Stimulated activated naive CD8-positive, alpha-beta T cell treated with anti-CD3 and anti-CD28 coated beads, Interleukin-15, Interleukin-2, amounts not matched to agents 100 ng/mL and 50 ng/mL, for 24 hours (primary cell): ENCODE results near the gene MIS18A.

Source experiments
- H3K27ac Mint-ChIP-seq: one replicate; pipeline ENCODE4 v1.8.0; 2021; ENCODE audit warnings: mild to moderate bottlenecking, mixed read lengths
- H3K27me3 Mint-ChIP-seq: one replicate; pipeline ENCODE4 v1.8.0; 2021; ENCODE audit warnings: mixed read lengths
- H3K36me3 Mint-ChIP-seq: one replicate; pipeline ENCODE4 v1.8.0; 2021; ENCODE audit warnings: low read depth, mixed read lengths
- H3K4me1 Mint-ChIP-seq: one replicate; pipeline ENCODE4 v1.8.0; 2021; ENCODE audit warnings: low read depth, mixed read lengths
- H3K4me3 Mint-ChIP-seq: one replicate; pipeline ENCODE4 v1.8.0; 2021; ENCODE audit warnings: mild to moderate bottlenecking, mixed read lengths
- H3K9me3 Mint-ChIP-seq: one replicate; pipeline ENCODE4 v1.8.0; 2021; ENCODE audit warnings: mixed read lengths

Gene MIS18A

GRCh38 chr21:32278518-32279376, at the start of gene MIS18A:
TSS of gene MIS18A (minus strand) at chr21:32279049. CDS start at chr21:32279014, 35 bp downstream.
- Mint-ChIP-seq H3K36me3 (peaks cover 11% of the 10 kb centered on the region), H3K27ac (peak within 1 kb of the TSS; percentile 98), H3K9me3 (no peaks in the 10 kb centered on the region), H3K4me3 (peak within 1 kb of the TSS; percentile 99), H3K4me1 (peaks cover 29% of the 10 kb centered on the region), H3K27me3 (no peaks in the 10 kb centered on the region)

- H3K4me1 Mint-ChIP-seq = peaks cover 6% of the 10 kb centered on the region
- no peak overlapping the region for H3K27ac Mint-ChIP-seq
- peaks cover 98% of the 10 kb centered on the region for H3K36me3 Mint-ChIP-seq
- H3K27me3 Mint-ChIP-seq = no peaks in the 10 kb centered on the region
- H3K4me3 Mint-ChIP-seq = no peak overlapping the region
- no peaks in the 10 kb centered on the region for H3K9me3 Mint-ChIP-seq
These were observed 49.7 kb upstream of the MIS18A start for GRCh38 chr21:32328595-32328994.

GRCh38 chr21:32325706-32326105, 46.9 kb upstream of the MIS18A start:
- Mint-ChIP-seq H3K27me3 (no peaks in the 10 kb centered on the region), H3K9me3 (no peaks in the 10 kb centered on the region), H3K36me3 (peaks cover 99% of the 10 kb centered on the region), H3K27ac (no peak overlapping the region), H3K4me1 (peaks cover 6% of the 10 kb centered on the region), H3K4me3 (no peak overlapping the region)

GRCh38 chr21:32322676-32323075, 43.8 kb upstream of the MIS18A start:
- H3K27ac Mint-ChIP-seq = peak overlapping the region; percentile 52
- peaks cover 99% of the 10 kb centered on the region for H3K36me3 Mint-ChIP-seq
- H3K4me3 Mint-ChIP-seq = no peak overlapping the region
- H3K4me1 Mint-ChIP-seq = peaks cover 6% of the 10 kb centered on the region
- no peaks in the 10 kb centered on the region for H3K27me3 Mint-ChIP-seq
- no peaks in the 10 kb centered on the region for H3K9me3 Mint-ChIP-seq

- Mint-ChIP-seq H3K9me3 (no peaks in the 10 kb centered on the region), H3K36me3 (peaks cover 97% of the 10 kb centered on the region), H3K27ac (no peak overlapping the region), H3K4me3 (no peak overlapping the region), H3K27me3 (no peaks in the 10 kb centered on the region), H3K4me1 (peaks cover 6% of the 10 kb centered on the region)
These were observed 43.3 kb upstream of the MIS18A start for GRCh38 chr21:32322103-32322502.

- Mint-ChIP-seq H3K27me3 (no peaks in the 10 kb centered on the region), H3K4me1 (peaks cover 1% of the 10 kb centered on the region), H3K36me3 (peaks cover 93% of the 10 kb centered on the region)
These were observed 42.6 kb upstream of the MIS18A start for GRCh38 chr21:32321480-32321879.

GRCh38 chr21:32320726-32321125, 41.9 kb upstream of the MIS18A start:
- Mint-ChIP-seq H3K36me3 (peaks cover 91% of the 10 kb centered on the region), H3K9me3 (no peaks in the 10 kb centered on the region), H3K27me3 (no peaks in the 10 kb centered on the region)

More at GRCh38 chr21:32321480-32321879, 42.6 kb upstream of the MIS18A start:
- Mint-ChIP-seq H3K9me3 (no peaks in the 10 kb centered on the region), H3K27ac (no peak overlapping the region), H3K4me3 (no peak overlapping the region)

GRCh38 chr21:32320059-32320458, 41.2 kb upstream of the MIS18A start:
- H3K36me3 Mint-ChIP-seq = peaks cover 88% of the 10 kb centered on the region
- no peaks in the 10 kb centered on the region for H3K9me3 Mint-ChIP-seq
- H3K27ac Mint-ChIP-seq = peak overlapping the region; percentile 26
- H3K4me1 Mint-ChIP-seq = no peaks in the 10 kb centered on the region
- H3K4me3 Mint-ChIP-seq = no peak overlapping the region
- H3K27me3 Mint-ChIP-seq = no peaks in the 10 kb centered on the region

More at GRCh38 chr21:32320726-32321125, 41.9 kb upstream of the MIS18A start:
- no peaks in the 10 kb centered on the region for H3K4me1 Mint-ChIP-seq
- H3K4me3 Mint-ChIP-seq = no peak overlapping the region
- no peak overlapping the region for H3K27ac Mint-ChIP-seq

- H3K36me3 Mint-ChIP-seq = peaks cover 85% of the 10 kb centered on the region
- H3K27me3 Mint-ChIP-seq = no peaks in the 10 kb centered on the region
These were observed 40.2 kb upstream of the MIS18A start for GRCh38 chr21:32319012-32319411.

GRCh38 chr21:32317726-32318125, 38.9 kb upstream of the MIS18A start:
- no peaks in the 10 kb centered on the region for H3K27me3 Mint-ChIP-seq
- H3K4me1 Mint-ChIP-seq = no peaks in the 10 kb centered on the region
- H3K27ac Mint-ChIP-seq = no peak overlapping the region
- H3K4me3 Mint-ChIP-seq = no peak overlapping the region
- peaks cover 83% of the 10 kb centered on the region for H3K36me3 Mint-ChIP-seq
- H3K9me3 Mint-ChIP-seq = no peaks in the 10 kb centered on the region

More at GRCh38 chr21:32319012-32319411, 40.2 kb upstream of the MIS18A start:
- Mint-ChIP-seq H3K27ac (no peak overlapping the region), H3K9me3 (no peaks in the 10 kb centered on the region), H3K4me3 (no peak overlapping the region), H3K4me1 (no peaks in the 10 kb centered on the region)

GRCh38 chr21:32316361-32317215, 37.7 kb upstream of the MIS18A start:
- Mint-ChIP-seq H3K4me3 (no peak overlapping the region), H3K27me3 (no peaks in the 10 kb centered on the region), H3K4me1 (peaks cover 6% of the 10 kb centered on the region), H3K36me3 (peaks cover 84% of the 10 kb centered on the region), H3K27ac (no peak overlapping the region), H3K9me3 (no peaks in the 10 kb centered on the region)

GRCh38 chr21:32315511-32316281, 36.8 kb upstream of the MIS18A start:
- no peak overlapping the region for H3K4me3 Mint-ChIP-seq

GRCh38 chr21:32314806-32315205, 36.0 kb upstream of the MIS18A start:
- no peaks in the 10 kb centered on the region for H3K27me3 Mint-ChIP-seq
- no peak overlapping the region for H3K4me3 Mint-ChIP-seq
- H3K4me1 Mint-ChIP-seq = peaks cover 14% of the 10 kb centered on the region
- no peaks in the 10 kb centered on the region for H3K9me3 Mint-ChIP-seq
- no peak overlapping the region for H3K27ac Mint-ChIP-seq
- H3K36me3 Mint-ChIP-seq = peaks cover 75% of the 10 kb centered on the region

More at GRCh38 chr21:32315511-32316281, 36.8 kb upstream of the MIS18A start:
- Mint-ChIP-seq H3K4me1 (peaks cover 14% of the 10 kb centered on the region), H3K27ac (no peak overlapping the region), H3K36me3 (peaks cover 84% of the 10 kb centered on the region), H3K27me3 (no peaks in the 10 kb centered on the region), H3K9me3 (no peaks in the 10 kb centered on the region)

GRCh38 chr21:32312976-32313375, 34.1 kb upstream of the MIS18A start:
- peaks cover 14% of the 10 kb centered on the region for H3K4me1 Mint-ChIP-seq
- H3K27me3 Mint-ChIP-seq = no peaks in the 10 kb centered on the region
- peaks cover 65% of the 10 kb centered on the region for H3K36me3 Mint-ChIP-seq
- H3K9me3 Mint-ChIP-seq = no peaks in the 10 kb centered on the region
- H3K4me3 Mint-ChIP-seq = no peak overlapping the region
- no peak overlapping the region for H3K27ac Mint-ChIP-seq
